HEK293 (cell line): Measurements from ENCODE around the gene FAAP100.

Source experiments
- SCRT1 ChIP-seq: fragments of 450-650 bp; formaldehyde crosslinking; IDR thresholded peaks from 2 replicates; pipeline ENCODE4 v1.5.1; 2016; ENCODE audit warnings: missing biosample characterization, missing genetic modification characterization, borderline replicate concordance
- ZNF530 ChIP-seq: fragments of 450-650 bp; formaldehyde crosslinking; IDR thresholded peaks from 2 replicates; pipeline ENCODE4 v1.5.1; 2016; ENCODE audit warnings: low read depth, missing biosample characterization, missing genetic modification characterization
- TF ChIP-seq, protein P1 (sequence below): fragments of 450-650 bp; formaldehyde crosslinking; IDR thresholded peaks from 2 replicates; pipeline ENCODE4 v1.5.1; 2016; ENCODE audit warnings: missing biosample characterization, missing genetic modification characterization

- TF ChIP-seq SCRT1 (tag by site-specific recombination) (no peak), ZNF530 (no peak)
- TF ChIP-seq, protein P1, sequence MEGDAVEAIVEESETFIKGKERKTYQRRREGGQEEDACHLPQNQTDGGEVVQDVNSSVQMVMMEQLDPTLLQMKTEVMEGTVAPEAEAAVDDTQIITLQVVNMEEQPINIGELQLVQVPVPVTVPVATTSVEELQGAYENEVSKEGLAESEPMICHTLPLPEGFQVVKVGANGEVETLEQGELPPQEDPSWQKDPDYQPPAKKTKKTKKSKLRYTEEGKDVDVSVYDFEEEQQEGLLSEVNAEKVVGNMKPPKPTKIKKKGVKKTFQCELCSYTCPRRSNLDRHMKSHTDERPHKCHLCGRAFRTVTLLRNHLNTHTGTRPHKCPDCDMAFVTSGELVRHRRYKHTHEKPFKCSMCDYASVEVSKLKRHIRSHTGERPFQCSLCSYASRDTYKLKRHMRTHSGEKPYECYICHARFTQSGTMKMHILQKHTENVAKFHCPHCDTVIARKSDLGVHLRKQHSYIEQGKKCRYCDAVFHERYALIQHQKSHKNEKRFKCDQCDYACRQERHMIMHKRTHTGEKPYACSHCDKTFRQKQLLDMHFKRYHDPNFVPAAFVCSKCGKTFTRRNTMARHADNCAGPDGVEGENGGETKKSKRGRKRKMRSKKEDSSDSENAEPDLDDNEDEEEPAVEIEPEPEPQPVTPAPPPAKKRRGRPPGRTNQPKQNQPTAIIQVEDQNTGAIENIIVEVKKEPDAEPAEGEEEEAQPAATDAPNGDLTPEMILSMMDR (tag by site-specific recombination) = no peak
Measured at GRCh38 chr17:81492706-81493105, 59.4 kb downstream of the FAAP100 start.
